GM21576 (cell line): ENCODE results near the gene GALNTL6.

Experiments used
- ATAC-seq: cut with Tn5 transposase; IDR thresholded peaks from one replicate; pipeline ENCODE4 v1.9.1; 2021; ENCODE audit warnings: mild to moderate bottlenecking, moderate library complexity; ENCODE audit not compliant: unreplicated experiment

Gene GALNTL6

DNA sequence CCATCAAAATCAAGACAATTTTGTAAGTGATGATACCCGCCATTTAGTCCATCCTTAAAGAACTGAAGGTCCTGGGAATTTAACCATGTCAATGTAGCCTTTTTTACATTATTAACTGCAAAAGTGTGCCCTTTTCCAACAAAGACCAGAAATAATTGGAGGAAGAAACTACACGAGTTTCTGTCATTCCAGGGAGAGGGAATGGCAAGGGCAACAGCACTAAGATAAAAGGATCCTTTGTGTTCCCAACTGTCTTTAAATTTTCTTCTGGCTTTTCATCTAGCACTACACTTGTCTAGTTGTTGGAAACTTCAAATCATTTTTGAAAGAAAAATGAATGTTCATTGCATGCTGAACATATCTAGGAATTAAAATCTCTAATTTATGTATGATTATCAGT lies 286.2 kb downstream of the GALNTL6 start:
- ATAC-seq, result no peak

- ATAC-seq, result no peak
Observed at GRCh38 chr4:172103456-172103855, 290.3 kb downstream of the GALNTL6 start.

- ATAC-seq, result no peak
Observed at GRCh38 chr4:172104539-172104938, 291.3 kb downstream of the GALNTL6 start.

DNA sequence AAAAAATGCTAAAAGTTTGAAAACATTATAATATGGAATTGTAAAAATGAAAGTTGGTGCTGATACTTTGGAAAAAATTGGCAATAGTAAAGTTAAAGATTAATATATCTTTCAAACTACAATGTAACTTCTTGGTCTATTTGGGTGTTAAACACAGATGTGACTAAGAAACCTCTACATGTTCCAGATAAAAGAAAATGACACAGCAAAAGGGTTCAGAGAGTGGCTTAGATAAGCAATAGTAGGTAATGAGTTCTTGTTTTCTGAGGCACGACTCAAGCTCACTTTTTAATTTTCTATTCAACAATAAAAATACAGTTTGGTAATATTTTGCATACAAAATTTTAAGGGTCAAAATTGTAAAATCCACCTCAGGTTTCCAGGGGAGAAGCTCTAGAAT lies 292.7 kb downstream of the GALNTL6 start:
- ATAC-seq, result no peak

DNA sequence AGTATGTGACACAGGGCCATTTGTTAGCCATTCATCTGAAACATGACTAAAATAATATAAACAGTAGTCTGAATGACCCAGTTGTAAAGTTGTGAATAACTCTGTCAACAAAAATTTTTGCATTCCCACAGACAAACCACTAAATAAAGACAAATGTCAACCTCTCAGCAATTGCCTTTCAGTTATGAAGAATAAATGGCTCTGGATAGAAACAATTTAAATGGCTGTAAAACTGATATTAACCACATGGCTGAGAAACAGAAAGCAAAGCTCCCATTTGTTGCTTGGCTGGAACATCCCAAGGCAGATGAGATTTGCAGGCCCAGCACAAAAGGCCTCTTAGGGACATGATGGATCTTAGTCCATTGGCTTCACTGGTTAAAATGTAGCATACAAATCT lies 296.3 kb downstream of the GALNTL6 start:
- no peak for ATAC-seq

GRCh38 chr4:172124656-172125308 lies 311.6 kb downstream of the GALNTL6 start:
- no peak for ATAC-seq

DNA sequence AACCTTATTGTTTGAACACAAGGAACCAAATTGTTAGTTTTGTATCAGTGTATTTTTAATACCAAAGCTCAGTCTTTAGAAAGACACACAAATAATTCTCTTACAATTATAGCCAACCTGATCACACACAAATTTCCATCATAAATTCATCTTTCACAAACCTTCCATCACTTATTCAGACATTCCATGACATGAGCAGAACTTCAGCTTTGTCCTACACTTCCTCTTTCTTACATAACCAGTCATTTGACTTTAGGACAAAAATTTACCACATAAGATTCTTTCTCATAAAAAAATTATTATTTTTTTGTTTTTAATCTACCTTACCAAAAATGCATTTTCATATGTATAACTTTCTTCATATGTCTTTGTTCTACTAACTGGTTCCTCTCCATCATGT lies 312.2 kb downstream of the GALNTL6 start:
- ATAC-seq, result no peak

GRCh38 chr4:172127168-172127567 lies 314.0 kb downstream of the GALNTL6 start:
- no peak for ATAC-seq

DNA sequence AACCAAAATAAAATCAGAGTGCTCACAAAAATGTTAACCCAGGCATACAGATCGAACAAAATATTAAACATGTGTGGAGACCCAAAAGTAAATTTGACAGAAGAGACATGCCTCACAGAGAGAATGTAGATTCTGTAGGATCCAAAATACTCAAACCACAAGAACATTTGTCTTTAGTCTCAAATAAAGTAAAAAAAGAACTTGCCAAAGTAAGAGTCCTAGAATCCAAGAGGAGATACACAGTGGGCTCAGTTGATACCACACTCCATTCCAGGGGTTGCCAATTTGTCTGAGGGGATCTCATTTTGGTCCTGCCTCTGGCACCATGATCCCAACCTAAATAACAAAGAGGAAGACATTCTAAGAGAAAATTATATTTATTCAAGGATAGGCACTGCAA lies 316.4 kb downstream of the GALNTL6 start:
- ATAC-seq, result no peak

GRCh38 chr4:172134521-172134920 lies 321.3 kb downstream of the GALNTL6 start:
- no peak for ATAC-seq

DNA sequence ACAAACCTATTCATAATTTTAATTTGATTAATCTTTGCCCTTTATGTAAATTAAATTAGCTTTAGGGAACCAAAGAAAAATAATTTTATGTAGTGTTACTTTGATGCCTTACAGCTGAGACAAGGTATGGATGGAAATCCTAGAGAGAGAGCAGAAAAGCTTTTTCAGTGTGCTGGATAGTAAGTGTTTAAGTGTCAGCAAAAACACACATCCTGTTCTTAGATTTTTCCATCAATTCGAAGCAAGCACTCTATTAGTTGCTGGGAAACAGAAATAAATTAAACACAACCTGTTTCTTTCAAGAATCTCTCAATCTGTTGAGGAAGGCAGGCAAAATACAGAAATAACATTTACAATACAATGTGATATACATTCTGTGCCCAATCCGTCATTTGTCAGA lies 327.8 kb downstream of the GALNTL6 start:
- no peak for ATAC-seq

- no peak for ATAC-seq
Observed at GRCh38 chr4:172142281-172142741, 329.1 kb downstream of the GALNTL6 start.

DNA sequence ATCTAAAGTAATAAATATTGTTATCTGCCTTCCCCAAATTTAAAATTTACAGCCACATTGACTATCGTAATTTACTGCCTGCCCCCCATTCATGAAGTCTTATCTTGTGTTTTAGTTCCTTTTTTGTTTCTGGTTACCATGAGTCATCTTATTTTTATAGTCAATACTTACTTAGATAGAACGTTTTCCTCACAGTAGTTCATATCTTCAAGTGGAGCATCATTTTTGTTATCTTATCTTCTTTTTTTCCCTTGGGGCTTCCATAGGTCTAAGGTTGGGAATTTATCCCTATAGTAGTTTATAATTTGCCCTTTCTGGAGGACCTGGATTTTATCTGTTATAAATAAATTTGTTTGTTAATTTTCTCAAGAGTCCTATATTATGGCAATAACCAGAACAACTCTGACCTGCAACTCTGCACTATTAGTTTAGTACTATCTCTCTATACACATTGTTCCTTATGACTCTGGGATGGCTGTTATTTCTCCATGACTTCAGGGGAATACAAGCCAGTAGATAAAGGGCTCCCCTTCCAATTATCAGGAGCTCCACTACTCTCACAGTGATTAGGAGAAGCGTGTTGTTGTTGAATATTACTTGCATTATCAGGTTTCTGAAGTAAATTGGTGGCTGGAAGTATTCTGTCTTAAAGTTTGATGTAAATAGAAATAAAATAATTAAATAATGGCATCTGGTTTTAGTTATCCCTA lies 330.6 kb downstream of the GALNTL6 start:
- no peak for ATAC-seq

GRCh38 chr4:172147687-172148086 lies 334.5 kb downstream of the GALNTL6 start:
- ATAC-seq, result no peak

DNA sequence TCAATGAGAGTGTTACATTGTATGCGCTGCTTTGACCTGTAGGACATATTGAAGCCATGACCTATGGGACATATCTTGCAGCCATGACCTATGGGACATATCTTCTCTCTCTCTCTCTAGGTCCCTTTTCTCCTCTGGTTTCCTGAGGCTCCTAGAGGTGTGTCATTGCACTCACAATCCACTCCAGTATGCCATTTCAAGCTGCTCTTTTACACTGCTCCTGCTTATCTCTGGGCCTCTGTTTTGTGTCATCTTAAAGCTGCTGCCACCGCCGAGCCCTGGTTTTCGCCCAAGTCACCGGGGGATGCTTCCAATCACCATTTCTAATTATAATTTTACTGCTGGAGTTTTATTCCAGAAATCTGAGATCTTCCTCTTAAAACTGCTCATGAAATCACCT lies 336.1 kb downstream of the GALNTL6 start:
- ATAC-seq, result no peak

GRCh38 chr4:172152284-172152683 lies 339.1 kb downstream of the GALNTL6 start:
- no peak for ATAC-seq

DNA sequence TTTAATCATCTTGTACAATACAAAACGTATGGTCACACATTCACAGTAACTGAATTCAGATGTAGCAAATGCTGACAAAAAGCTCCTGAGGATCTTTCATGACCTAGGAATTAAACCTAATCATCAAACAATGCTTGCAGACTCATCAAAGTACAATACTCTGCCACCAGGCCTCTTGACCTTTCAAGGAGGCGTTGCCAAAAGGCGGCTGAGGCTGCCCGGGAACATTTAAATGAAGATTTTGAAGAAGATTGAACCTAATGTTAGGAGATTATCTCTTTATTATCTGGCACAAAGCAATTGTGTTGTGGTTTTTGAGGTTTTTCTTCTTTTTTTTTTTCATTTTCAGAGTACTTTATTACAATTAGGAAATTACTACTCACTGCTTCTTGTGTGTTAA lies 340.5 kb downstream of the GALNTL6 start:
- ATAC-seq, result no peak

DNA sequence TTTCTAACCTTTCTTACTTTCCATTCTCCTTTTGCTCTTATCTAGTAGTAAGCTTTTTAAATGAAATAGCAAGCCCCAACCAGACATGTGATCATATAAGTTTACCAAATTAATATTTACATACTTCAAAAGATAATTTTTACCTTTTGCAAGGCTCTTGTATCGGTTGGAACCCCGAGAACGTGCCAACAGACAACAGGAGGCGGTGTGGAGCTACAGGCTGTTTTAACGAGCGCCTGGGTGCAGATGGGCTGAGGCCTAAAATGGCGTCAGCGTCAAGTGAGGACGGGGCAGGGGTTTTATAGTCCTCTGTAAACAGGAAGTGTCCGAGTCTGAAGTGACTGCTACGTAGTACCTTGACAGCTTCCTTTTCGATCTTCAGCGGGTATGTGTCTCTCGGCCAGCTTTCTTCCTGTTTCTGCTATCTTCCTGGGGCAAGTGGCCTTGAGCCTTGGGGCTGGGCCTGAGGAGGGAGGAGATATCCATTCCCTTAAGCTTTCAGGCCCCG lies 342.7 kb downstream of the GALNTL6 start:
- no peak for ATAC-seq

DNA sequence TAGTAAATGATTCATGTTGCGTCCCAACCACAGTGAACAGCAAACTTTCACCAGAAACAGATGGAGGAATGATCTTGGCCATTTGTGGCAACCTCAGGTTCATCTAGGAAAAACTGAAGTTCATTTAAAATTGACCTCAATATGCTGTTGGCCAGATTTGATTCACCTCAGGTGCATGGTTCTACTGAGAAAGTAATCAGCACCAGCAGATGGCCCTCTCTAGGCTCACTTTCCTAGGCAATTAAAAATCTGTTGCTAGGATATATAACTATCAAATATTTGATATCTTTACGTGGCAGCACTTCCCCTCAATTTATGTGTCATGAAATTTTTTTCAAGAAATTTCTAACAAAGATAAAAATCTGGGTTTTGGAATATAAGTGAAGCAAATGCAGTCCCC lies 344.7 kb downstream of the GALNTL6 start:
- no peak for ATAC-seq

- ATAC-seq, result no peak
Observed at GRCh38 chr4:172163215-172163614, 350.0 kb downstream of the GALNTL6 start.

GRCh38 chr4:172168888-172169287 lies 355.7 kb downstream of the GALNTL6 start:
- no peak for ATAC-seq

GRCh38 chr4:172169871-172170270 lies 356.7 kb downstream of the GALNTL6 start:
- no peak for ATAC-seq
